ENCODE results near the gene COA8. TPM values are rescaled to one million over a fixed set of nuclear protein-coding genes. Genes with fewer than 3 reads are reported as not detected.

The COA8 gene
- total and polyA plus RNA-seq, 4 donors: 30.6 to 59.8 (median 39.5) TPM

DNA sequence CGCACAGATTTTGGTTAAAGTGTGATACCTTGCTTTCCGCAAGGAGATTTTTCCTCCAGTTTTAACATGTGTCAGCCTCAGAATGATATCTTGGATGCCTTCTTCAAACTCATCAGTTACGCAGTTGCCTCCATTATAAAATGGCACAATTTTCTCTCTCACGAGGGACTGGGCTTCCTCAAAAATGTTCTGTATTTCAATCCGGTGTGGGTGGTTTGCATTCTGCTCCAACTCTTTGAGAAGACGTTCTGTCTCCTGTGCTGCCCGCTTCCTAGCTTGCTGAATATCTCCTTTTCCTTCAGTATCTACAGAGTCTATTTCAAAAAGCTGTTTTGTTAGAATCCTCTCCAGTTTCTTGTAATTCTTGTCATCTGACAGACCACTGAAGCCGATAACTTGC lies 2.1 kb upstream of the COA8 start:
- Histone ChIP-seq H3K9ac (ENCODE audit: insufficient read depth in 1 of 2, low read length in 2 of 2) (peak overlapping the region in 1 of 2 donors; percentile 81), H3K27ac (ENCODE audit: low read depth in 1 of 2, low read length in 1 of 2) (no peak overlapping the region), H3K4me1 (ENCODE audit: control insufficient read depth in 5 of 5, insufficient read depth in 5 of 5, low read length in 5 of 5) (peaks cover 9 to 41% (median 11%) of the 10 kb centered on the region in 5 donors), H3K36me3 (ENCODE audit: control insufficient read depth in 4 of 4, insufficient read depth in 4 of 4, low read length in 4 of 4) (peaks cover 5 to 17% (median 13%) of the 10 kb centered on the region in 4 donors), H3K4me3 (no peak overlapping the region), H3K9me3 (ENCODE audit: control insufficient read depth in 4 of 4, insufficient read depth in 3 of 4, low read length in 3 of 4) (no peaks in the 10 kb centered on the region), H3K27me3 (ENCODE audit: control insufficient read depth in 3 of 3, insufficient read depth in 3 of 3, low read length in 2 of 3) (no peaks in the 10 kb centered on the region)
- TF ChIP-seq, protein P1, sequence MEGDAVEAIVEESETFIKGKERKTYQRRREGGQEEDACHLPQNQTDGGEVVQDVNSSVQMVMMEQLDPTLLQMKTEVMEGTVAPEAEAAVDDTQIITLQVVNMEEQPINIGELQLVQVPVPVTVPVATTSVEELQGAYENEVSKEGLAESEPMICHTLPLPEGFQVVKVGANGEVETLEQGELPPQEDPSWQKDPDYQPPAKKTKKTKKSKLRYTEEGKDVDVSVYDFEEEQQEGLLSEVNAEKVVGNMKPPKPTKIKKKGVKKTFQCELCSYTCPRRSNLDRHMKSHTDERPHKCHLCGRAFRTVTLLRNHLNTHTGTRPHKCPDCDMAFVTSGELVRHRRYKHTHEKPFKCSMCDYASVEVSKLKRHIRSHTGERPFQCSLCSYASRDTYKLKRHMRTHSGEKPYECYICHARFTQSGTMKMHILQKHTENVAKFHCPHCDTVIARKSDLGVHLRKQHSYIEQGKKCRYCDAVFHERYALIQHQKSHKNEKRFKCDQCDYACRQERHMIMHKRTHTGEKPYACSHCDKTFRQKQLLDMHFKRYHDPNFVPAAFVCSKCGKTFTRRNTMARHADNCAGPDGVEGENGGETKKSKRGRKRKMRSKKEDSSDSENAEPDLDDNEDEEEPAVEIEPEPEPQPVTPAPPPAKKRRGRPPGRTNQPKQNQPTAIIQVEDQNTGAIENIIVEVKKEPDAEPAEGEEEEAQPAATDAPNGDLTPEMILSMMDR (IDR thresholded peaks at IDR 0.05; ENCODE audit: control extremely low read depth, extremely low read depth): no peak
- no peak for DNase-seq
- no peak for ATAC-seq (ENCODE audit: insufficient read depth, low FRiP score)
- WGBS, 2 donors: 58 to 72% methylated on average over 8 of the region's 8 CpGs

DNA sequence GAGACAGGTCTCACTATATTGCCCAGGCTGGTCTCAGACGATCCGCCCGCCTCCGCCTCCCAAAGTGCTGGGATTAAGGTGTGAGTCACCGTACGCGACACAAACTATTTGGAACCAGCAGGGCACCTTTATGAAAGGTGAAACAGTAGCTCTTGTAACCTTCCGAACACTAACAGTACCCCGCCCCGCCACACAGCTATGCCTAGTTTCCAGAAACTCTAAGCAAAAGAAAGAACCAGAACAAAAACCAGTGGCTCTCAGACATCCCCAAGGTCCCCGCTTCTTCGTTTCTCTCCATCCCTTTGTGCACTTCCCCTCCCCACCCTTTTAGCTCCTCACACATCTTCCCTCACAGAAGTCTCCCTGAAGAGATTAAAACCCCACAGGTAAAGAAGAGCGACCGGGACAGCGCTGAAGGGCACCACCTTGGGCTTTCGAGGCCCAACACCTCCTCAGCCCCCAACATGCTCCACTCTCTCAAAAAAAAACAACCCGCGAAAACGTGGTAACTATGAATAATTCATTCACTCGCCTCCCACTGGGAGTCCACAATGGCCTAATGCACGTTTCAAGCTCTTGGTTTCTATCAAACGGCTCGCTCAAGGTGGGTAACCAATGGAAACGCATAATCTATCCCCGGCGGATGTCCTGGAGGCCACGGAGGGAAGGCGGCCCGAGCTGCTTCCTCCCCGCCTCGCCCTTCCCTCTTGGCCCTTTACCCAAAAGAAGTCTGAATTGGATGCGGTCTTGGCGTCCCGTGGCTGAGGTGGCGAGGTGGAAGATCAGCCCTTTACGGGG lies 1.2 kb upstream of the COA8 start:
- peaks cover 5 to 18% (median 12%) of the 10 kb centered on the region in 4 donors for H3K36me3 ChIP-seq (ENCODE audit: control insufficient read depth in 4 of 4, insufficient read depth in 4 of 4, low read length in 4 of 4)
- H3K27ac ChIP-seq (ENCODE audit: low read depth in 1 of 2, low read length in 1 of 2): peak overlapping the region; percentile 97 to 99
- H3K4me3 ChIP-seq: peak overlapping the region; percentile 87
- WGBS, 2 donors: 5 to 6% methylated on average over 35 to 36 of the region's 36 CpGs
- DNase-seq: peak in 1 of 3 donors; percentile 38
- H3K9me3 ChIP-seq (ENCODE audit: control insufficient read depth in 4 of 4, insufficient read depth in 3 of 4, low read length in 3 of 4): no peaks in the 10 kb centered on the region
- peak; percentile 40 for ATAC-seq (ENCODE audit: insufficient read depth, low FRiP score)
- no peaks in the 10 kb centered on the region for H3K27me3 ChIP-seq (ENCODE audit: control insufficient read depth in 3 of 3, insufficient read depth in 3 of 3, low read length in 2 of 3)
- peaks cover 9 to 38% (median 11%) of the 10 kb centered on the region in 5 donors for H3K4me1 ChIP-seq (ENCODE audit: control insufficient read depth in 5 of 5, insufficient read depth in 5 of 5, low read length in 5 of 5)
- TF ChIP-seq, protein P1 (IDR thresholded peaks at IDR 0.05; ENCODE audit: control extremely low read depth, extremely low read depth): no peak
- peak overlapping the region; percentile 69 to 81 for H3K9ac ChIP-seq (ENCODE audit: insufficient read depth in 1 of 2, low read length in 2 of 2)

DNA sequence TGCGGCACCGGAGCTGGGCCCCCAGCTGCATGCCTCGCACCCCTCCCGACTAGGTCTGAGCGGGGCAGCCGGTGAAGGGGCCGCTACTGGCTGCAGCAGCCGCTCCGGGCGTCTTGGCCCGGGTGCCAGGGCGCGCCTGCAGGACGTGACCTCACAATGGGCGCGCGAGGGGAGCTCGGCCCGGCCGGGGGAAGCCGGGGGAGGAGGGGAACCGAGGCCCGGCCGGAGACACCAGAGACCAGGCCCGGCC lies 656 bp upstream of the COA8 start:
- peak overlapping the region in 1 of 2 donors; percentile 69 for H3K9ac ChIP-seq (ENCODE audit: insufficient read depth in 1 of 2, low read length in 2 of 2)
- no peaks in the 10 kb centered on the region for H3K9me3 ChIP-seq (ENCODE audit: control insufficient read depth in 4 of 4, insufficient read depth in 3 of 4, low read length in 3 of 4)
- H3K27me3 ChIP-seq (ENCODE audit: control insufficient read depth in 3 of 3, insufficient read depth in 3 of 3, low read length in 2 of 3): no peaks in the 10 kb centered on the region
- TF ChIP-seq, protein P1 (IDR thresholded peaks at IDR 0.05; ENCODE audit: control extremely low read depth, extremely low read depth): no peak
- H3K27ac ChIP-seq (ENCODE audit: low read depth in 1 of 2, low read length in 1 of 2): peak overlapping the region; percentile 97 to 99
- 0 to 1% methylated on average over 25 of the region's 25 CpGs for WGBS, 2 donors
- ATAC-seq (ENCODE audit: insufficient read depth, low FRiP score): peak; percentile 43
- peak in 1 of 3 donors; percentile 42 for DNase-seq
- peaks cover 5 to 21% (median 12%) of the 10 kb centered on the region in 4 donors for H3K36me3 ChIP-seq (ENCODE audit: control insufficient read depth in 4 of 4, insufficient read depth in 4 of 4, low read length in 4 of 4)
- peaks cover 7 to 34% (median 10%) of the 10 kb centered on the region in 5 donors for H3K4me1 ChIP-seq (ENCODE audit: control insufficient read depth in 5 of 5, insufficient read depth in 5 of 5, low read length in 5 of 5)
- H3K4me3 ChIP-seq: peak overlapping the region; percentile 87

Measured in lung (tissue), 12 donors.